Muscle of back (tissue), 13 donors: ENCODE results near the gene FXYD4. TPM values are rescaled to one million over a fixed set of nuclear protein-coding genes. Genes with fewer than 3 reads are reported as not detected.
"Not testable (repeated sequence)": the region's sequence is repeated elsewhere in the genome, so short reads cannot be mapped to it uniquely, and the experiment has no call there.

Experiments used
- DNase-seq, 3 donors: peaks; one replicate each; pipeline versions ENCODE4 v3.0.0 to v3.0.0-alpha.2; 2013
- long read RNA-seq, 9 donors: transcript quantifications; one replicate each; lab custom pipeline, GENCODE V29; 2026
- polyA plus RNA-seq, 10 donors: library from polyadenylated mRNA; unstranded; fragments of 120-200 nt; gene quantifications; one replicate each; pipeline ENCODE4 v1.2.1, GENCODE V29; 2013; ENCODE audit not compliant: insufficient read length in 10 of 10

The FXYD4 gene
- polyA plus RNA-seq: 1 to 10 TPM in 4 of 10 donors, under 1 TPM in 5, not detected in 1; 0.25 to 2.2 (median 0.99) TPM
- long read RNA-seq, donor 1: 0 reads
- long read RNA-seq, donor 2: 0 reads
- long read RNA-seq, donor 3: 0 reads
- long read RNA-seq, donor 4: 0 reads
- long read RNA-seq, donor 5: 0 reads
- long read RNA-seq, donor 6: 0 reads
- long read RNA-seq, donor 7: 0 reads
- long read RNA-seq, donor 8: 0 reads
- long read RNA-seq, donor 9: 0 reads

GRCh38 chr10:43371418-43371817, at the start of gene FXYD4:
TSS of gene FXYD4 (plus strand) at chr10:43371636. CDS start at chr10:43373747, 2,111 bp downstream.
- no peak for DNase-seq

GRCh38 chr10:43322331-43322730, 49.1 kb upstream of the FXYD4 start:
- DNase-seq: no peak

- peak; percentile 54 to 85 (median 79) for DNase-seq
Measured at GRCh38 chr10:43322769-43323168, 48.7 kb upstream of the FXYD4 start.

GRCh38 chr10:43323245-43323644, 48.2 kb upstream of the FXYD4 start:
- no peak for DNase-seq

- DNase-seq: no peak
Measured at GRCh38 chr10:43324876-43325275, 46.6 kb upstream of the FXYD4 start.

GRCh38 chr10:43327171-43327570, 44.3 kb upstream of the FXYD4 start:
- no peak for DNase-seq

GRCh38 chr10:43327986-43328385, 43.5 kb upstream of the FXYD4 start:
- no peak for DNase-seq

GRCh38 chr10:43328810-43329209, 42.6 kb upstream of the FXYD4 start:
- DNase-seq: not testable (repeated sequence)

GRCh38 chr10:43329246-43329885, 42.1 kb upstream of the FXYD4 start:
- not testable (repeated sequence) for DNase-seq

GRCh38 chr10:43330049-43330823, 41.2 kb upstream of the FXYD4 start:
- not testable (repeated sequence) for DNase-seq

GRCh38 chr10:43330824-43331127, 40.7 kb upstream of the FXYD4 start:
- not testable (repeated sequence) for DNase-seq

- DNase-seq: no peak
Measured at GRCh38 chr10:43333653-43334052, 37.8 kb upstream of the FXYD4 start.

GRCh38 chr10:43336061-43336460, 35.4 kb upstream of the FXYD4 start:
- no peak for DNase-seq

- no peak for DNase-seq
Measured at GRCh38 chr10:43336641-43337318, 34.7 kb upstream of the FXYD4 start.

- DNase-seq: not testable (repeated sequence)
Measured at GRCh38 chr10:43337536-43337935, 33.9 kb upstream of the FXYD4 start.

GRCh38 chr10:43338117-43338516, 33.3 kb upstream of the FXYD4 start:
- DNase-seq: no peak

GRCh38 chr10:43339136-43339535, 32.3 kb upstream of the FXYD4 start:
- DNase-seq: no peak

- DNase-seq: no peak
Measured at GRCh38 chr10:43340101-43340500, 31.3 kb upstream of the FXYD4 start.

GRCh38 chr10:43340619-43341018, 30.8 kb upstream of the FXYD4 start:
- DNase-seq: no peak

- no peak for DNase-seq
Measured at GRCh38 chr10:43341450-43341849, 30.0 kb upstream of the FXYD4 start.

- DNase-seq: no peak
Measured at GRCh38 chr10:43342279-43343125, 28.9 kb upstream of the FXYD4 start.
